ENCODE data around the gene GLIS1.

Gene GLIS1

DNA sequence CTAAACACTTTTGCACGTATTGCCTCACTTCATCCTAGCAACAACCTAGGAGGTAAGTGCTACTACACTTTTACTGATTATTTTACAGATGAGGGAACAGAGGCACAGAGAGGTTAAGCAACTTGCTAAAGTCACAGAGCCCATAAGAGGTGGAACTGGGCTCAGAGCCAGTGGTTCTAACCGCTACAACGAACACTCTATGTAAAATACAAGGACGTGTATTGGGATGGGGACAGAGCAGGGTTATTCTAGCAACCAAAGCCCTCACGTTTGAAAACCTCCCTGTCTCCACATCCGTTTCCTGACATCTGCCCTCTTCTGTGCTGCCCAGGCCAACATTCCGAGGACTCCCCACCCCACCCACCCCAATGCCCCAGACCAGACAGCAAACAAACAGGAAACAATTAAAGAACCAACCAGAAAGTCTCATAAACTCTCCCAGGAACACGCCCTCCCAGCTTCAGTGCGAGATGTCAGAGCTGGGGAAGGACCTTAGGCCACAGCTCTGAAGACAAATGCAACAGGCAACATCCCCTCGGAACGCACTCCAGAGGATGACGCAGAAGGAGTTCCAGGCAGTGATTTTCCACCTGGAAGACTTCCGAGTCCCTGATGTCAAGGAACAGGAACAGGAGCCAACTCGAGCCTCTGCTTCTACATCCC, 41.1 kb downstream of the GLIS1 start:
- TF ChIP-seq CTCF (IDR thresholded peaks at IDR 0.05; ENCODE audit: poor library complexity, severe bottlenecking) = no peak
- no peak for ATAC-seq (ENCODE audit: low read depth)
- Histone ChIP-seq H3K36me3 (ENCODE audit: low read depth) (no peaks in the 10 kb centered on the region), H3K27ac (ENCODE audit: poor library complexity, severe bottlenecking) (no peak overlapping the region), H3K27me3 (ENCODE audit: insufficient read depth, poor library complexity, severe bottlenecking) (no peaks in the 10 kb centered on the region), H3K4me1 (ENCODE audit: insufficient read depth, poor library complexity, severe bottlenecking) (no peaks in the 10 kb centered on the region), H3K9me3 (ENCODE audit: severe bottlenecking) (no peaks in the 10 kb centered on the region), H3K4me3 (ENCODE audit: severe bottlenecking) (no peak overlapping the region)
- DNase-seq (ENCODE audit: low spot score) = no peak

DNA sequence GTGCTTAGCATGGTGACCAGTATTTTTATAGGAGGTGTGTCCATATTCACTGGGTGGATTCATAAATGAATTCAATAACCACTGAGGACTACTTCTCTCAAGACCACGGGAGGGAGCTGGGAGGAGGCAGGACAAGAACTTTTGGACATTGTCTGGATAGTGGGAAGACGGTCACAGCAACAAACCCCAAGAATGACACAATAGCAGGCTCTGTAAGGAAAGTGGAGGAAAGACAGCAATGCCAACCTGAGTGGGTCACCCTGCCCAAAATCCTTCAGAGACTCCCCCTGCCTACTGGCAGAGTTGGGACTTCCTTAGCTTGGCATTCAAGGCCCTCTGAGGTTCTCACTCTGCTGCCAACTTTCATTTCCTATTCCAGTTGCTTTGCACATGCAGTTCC, 42.0 kb downstream of the GLIS1 start:
- Histone ChIP-seq H3K4me1 (ENCODE audit: insufficient read depth, poor library complexity, severe bottlenecking) (no peaks in the 10 kb centered on the region), H3K27ac (ENCODE audit: poor library complexity, severe bottlenecking) (no peak overlapping the region), H3K36me3 (ENCODE audit: low read depth) (no peaks in the 10 kb centered on the region), H3K4me3 (ENCODE audit: severe bottlenecking) (no peak overlapping the region), H3K9me3 (ENCODE audit: severe bottlenecking) (no peaks in the 10 kb centered on the region), H3K27me3 (ENCODE audit: insufficient read depth, poor library complexity, severe bottlenecking) (no peaks in the 10 kb centered on the region)
- ATAC-seq (ENCODE audit: low read depth) = no peak
- DNase-seq (ENCODE audit: low spot score) = no peak
- no peak for TF ChIP-seq CTCF (IDR thresholded peaks at IDR 0.05; ENCODE audit: poor library complexity, severe bottlenecking)

- H3K4me3 ChIP-seq (ENCODE audit: severe bottlenecking) = no peak overlapping the region
- H3K4me1 ChIP-seq (ENCODE audit: insufficient read depth, poor library complexity, severe bottlenecking) = no peaks in the 10 kb centered on the region
- no peak for TF ChIP-seq CTCF (IDR thresholded peaks at IDR 0.05; ENCODE audit: poor library complexity, severe bottlenecking)
- no peak for DNase-seq (ENCODE audit: low spot score)
- H3K9me3 ChIP-seq (ENCODE audit: severe bottlenecking) = no peaks in the 10 kb centered on the region
- no peak overlapping the region for H3K27ac ChIP-seq (ENCODE audit: poor library complexity, severe bottlenecking)
- no peaks in the 10 kb centered on the region for H3K36me3 ChIP-seq (ENCODE audit: low read depth)
- H3K27me3 ChIP-seq (ENCODE audit: insufficient read depth, poor library complexity, severe bottlenecking) = no peaks in the 10 kb centered on the region
- no peak for ATAC-seq (ENCODE audit: low read depth)
Measured at GRCh38 chr1:53696571-53696970, 42.4 kb downstream of the GLIS1 start.

DNA sequence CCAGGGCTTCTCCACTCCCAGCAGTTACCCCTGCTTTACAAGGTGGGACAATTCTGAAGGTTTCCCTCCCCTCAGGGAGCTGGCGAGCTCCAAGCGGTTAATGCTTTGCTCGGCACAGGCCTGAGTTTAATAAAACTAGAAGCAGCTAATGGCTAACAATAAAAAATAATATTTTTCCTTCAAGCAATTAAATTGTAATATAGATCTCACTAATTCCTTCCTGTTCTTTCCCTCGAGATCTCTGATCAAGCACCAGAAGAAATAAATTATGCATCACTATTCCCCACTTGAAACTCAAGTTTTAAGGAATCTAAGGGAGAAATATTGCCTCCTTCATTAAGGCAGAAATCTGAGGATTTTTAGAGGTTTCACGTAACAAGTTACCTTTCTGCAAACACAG, 42.9 kb downstream of the GLIS1 start:
- Histone ChIP-seq H3K36me3 (ENCODE audit: low read depth) (no peaks in the 10 kb centered on the region), H3K9me3 (ENCODE audit: severe bottlenecking) (no peaks in the 10 kb centered on the region), H3K4me1 (ENCODE audit: insufficient read depth, poor library complexity, severe bottlenecking) (no peaks in the 10 kb centered on the region), H3K27me3 (ENCODE audit: insufficient read depth, poor library complexity, severe bottlenecking) (no peaks in the 10 kb centered on the region), H3K4me3 (ENCODE audit: severe bottlenecking) (no peak overlapping the region), H3K27ac (ENCODE audit: poor library complexity, severe bottlenecking) (no peak overlapping the region)
- no peak for ATAC-seq (ENCODE audit: low read depth)
- TF ChIP-seq CTCF (IDR thresholded peaks at IDR 0.05; ENCODE audit: poor library complexity, severe bottlenecking) = no peak
- no peak for DNase-seq (ENCODE audit: low spot score)

- no peak for TF ChIP-seq CTCF (IDR thresholded peaks at IDR 0.05; ENCODE audit: poor library complexity, severe bottlenecking)
- ATAC-seq (ENCODE audit: low read depth) = no peak
- no peak for DNase-seq (ENCODE audit: low spot score)
- Histone ChIP-seq H3K9me3 (ENCODE audit: severe bottlenecking) (no peaks in the 10 kb centered on the region), H3K36me3 (ENCODE audit: low read depth) (no peaks in the 10 kb centered on the region), H3K27me3 (ENCODE audit: insufficient read depth, poor library complexity, severe bottlenecking) (no peaks in the 10 kb centered on the region), H3K27ac (ENCODE audit: poor library complexity, severe bottlenecking) (no peak overlapping the region), H3K4me3 (ENCODE audit: severe bottlenecking) (no peak overlapping the region), H3K4me1 (ENCODE audit: insufficient read depth, poor library complexity, severe bottlenecking) (no peaks in the 10 kb centered on the region)
Measured at GRCh38 chr1:53695116-53695515, 43.8 kb downstream of the GLIS1 start.

Measured in RWPE2 (cell line).